HEK293 (cell line): ENCODE data around the gene MYL6B.

Experiments used
- HOXD13 ChIP-seq: sonication (generic); formaldehyde crosslinking; IDR thresholded peaks from 2 replicates; pipeline ENCODE4 v1.8.0; 2022; ENCODE audit warnings: missing genetic modification reagents, borderline replicate concordance
- REPIN1 ChIP-seq: fragments of 450-650 bp; formaldehyde crosslinking; IDR thresholded peaks from 2 replicates; pipeline ENCODE4 v1.5.1; 2017; ENCODE audit warnings: missing biosample characterization, missing genetic modification characterization, low read depth
- SCRT2 ChIP-seq: fragments of 450-650 bp; formaldehyde crosslinking; IDR thresholded peaks from 2 replicates; pipeline ENCODE4 v1.5.1; 2016; ENCODE audit warnings: missing biosample characterization, missing genetic modification characterization
- SETDB1 ChIP-seq: IDR thresholded peaks from one replicate; pipeline ENCODE4 v1.6.1; 2017; ENCODE audit warnings: mild to moderate bottlenecking, low read length, moderate library complexity, mixed read lengths; ENCODE audit not compliant: insufficient read length
- SP3 ChIP-seq: fragments of 450-650 bp; formaldehyde crosslinking; IDR thresholded peaks from 2 replicates; pipeline ENCODE4 v1.5.1; 2016; ENCODE audit warnings: missing biosample characterization, missing genetic modification characterization
- ZEB2 ChIP-seq: fragments of 450-650 bp; formaldehyde crosslinking; IDR thresholded peaks from 2 replicates; pipeline ENCODE4 v1.5.1; 2016; ENCODE audit warnings: missing biosample characterization, missing genetic modification characterization
- ZNF121 ChIP-seq: fragments of 450-650 bp; formaldehyde crosslinking; IDR thresholded peaks from 2 replicates; pipeline ENCODE4 v1.5.1; 2016; ENCODE audit warnings: missing biosample characterization, missing genetic modification characterization
- ZNF146 ChIP-seq: fragments of 450-650 bp; formaldehyde crosslinking; IDR thresholded peaks from 2 replicates; pipeline ENCODE4 v1.5.1; 2016; ENCODE audit warnings: missing biosample characterization, missing genetic modification characterization
- ZNF23 ChIP-seq: fragments of 450-650 bp; formaldehyde crosslinking; IDR thresholded peaks from 2 replicates; pipeline ENCODE4 v1.5.1; 2016; ENCODE audit warnings: missing biosample characterization, missing genetic modification characterization, borderline replicate concordance
- ZNF302 ChIP-seq: fragments of 450-650 bp; formaldehyde crosslinking; IDR thresholded peaks from 2 replicates; pipeline ENCODE4 v1.5.1; 2016; ENCODE audit warnings: missing biosample characterization, missing genetic modification characterization, low read depth
- ZNF341 ChIP-seq: fragments of 450-650 bp; formaldehyde crosslinking; IDR thresholded peaks from 2 replicates; pipeline ENCODE4; 2016; ENCODE audit warnings: low read depth, missing biosample characterization, missing genetic modification characterization
- ZNF354C ChIP-seq: fragments of 450-650 bp; formaldehyde crosslinking; IDR thresholded peaks from 2 replicates; pipeline ENCODE4 v1.5.1; 2016; ENCODE audit warnings: missing biosample characterization, missing genetic modification characterization, low read depth, borderline replicate concordance
- ZNF366 ChIP-seq: fragments of 450-650 bp; formaldehyde crosslinking; conservative IDR thresholded peaks from 2 replicates; pipeline ENCODE4 v1.5.1; 2016; ENCODE audit warnings: missing biosample characterization, missing genetic modification characterization
- ZNF549 ChIP-seq: fragments of 450-650 bp; IDR thresholded peaks from 2 replicates; pipeline ENCODE4 v1.5.1; 2018; ENCODE audit warnings: missing biosample characterization, missing genetic modification characterization, mild to moderate bottlenecking, inconsistent platforms, moderate library complexity
- ZNF558 ChIP-seq: fragments of 450-650 bp; formaldehyde crosslinking; IDR thresholded peaks from 2 replicates; pipeline ENCODE4 v1.5.1; 2016; ENCODE audit warnings: missing biosample characterization, missing genetic modification characterization
- ZNF585B ChIP-seq: fragments of 450-650 bp; formaldehyde crosslinking; IDR thresholded peaks from 2 replicates; pipeline ENCODE4 v1.5.1; 2016; ENCODE audit warnings: missing biosample characterization, missing genetic modification characterization
- ZNF600 ChIP-seq: fragments of 450-650 bp; formaldehyde crosslinking; IDR thresholded peaks from 2 replicates; pipeline ENCODE4 v1.5.1; 2016; ENCODE audit warnings: missing biosample characterization, missing genetic modification characterization
- ZNF670 ChIP-seq: fragments of 450-650 bp; formaldehyde crosslinking; IDR thresholded peaks from 2 replicates; pipeline ENCODE4 v1.5.1; 2016; ENCODE audit warnings: missing biosample characterization, missing genetic modification characterization, low read depth
- TF ChIP-seq, protein P1 (sequence below): fragments of 450-650 bp; formaldehyde crosslinking; IDR thresholded peaks from 2 replicates; pipeline ENCODE4 v1.5.1; 2016; ENCODE audit warnings: missing biosample characterization, missing genetic modification characterization, borderline replicate concordance
- TF ChIP-seq, protein P2 (sequence below): fragments of 450-650 bp; formaldehyde crosslinking; conservative IDR thresholded peaks from 2 replicates; pipeline ENCODE4 v1.5.1; 2016; ENCODE audit warnings: low read depth, missing biosample characterization, missing genetic modification characterization
- TF ChIP-seq, protein P3 (sequence below): fragments of 450-650 bp; IDR thresholded peaks from 2 replicates; pipeline ENCODE4 v1.5.1; 2018; ENCODE audit warnings: missing biosample characterization, mild to moderate bottlenecking, missing genetic modification characterization
- TF ChIP-seq, protein P4 (sequence below): fragments of 450-650 bp; formaldehyde crosslinking; IDR thresholded peaks from 2 replicates; pipeline ENCODE4 v1.5.1; 2016; ENCODE audit warnings: missing biosample characterization, missing genetic modification characterization
- TF ChIP-seq, protein P5 (sequence below): fragments of 450-650 bp; formaldehyde crosslinking; IDR thresholded peaks from 2 replicates; pipeline ENCODE4 v1.5.1; 2016; ENCODE audit warnings: missing biosample characterization, missing genetic modification characterization

MYL6B gene

DNA sequence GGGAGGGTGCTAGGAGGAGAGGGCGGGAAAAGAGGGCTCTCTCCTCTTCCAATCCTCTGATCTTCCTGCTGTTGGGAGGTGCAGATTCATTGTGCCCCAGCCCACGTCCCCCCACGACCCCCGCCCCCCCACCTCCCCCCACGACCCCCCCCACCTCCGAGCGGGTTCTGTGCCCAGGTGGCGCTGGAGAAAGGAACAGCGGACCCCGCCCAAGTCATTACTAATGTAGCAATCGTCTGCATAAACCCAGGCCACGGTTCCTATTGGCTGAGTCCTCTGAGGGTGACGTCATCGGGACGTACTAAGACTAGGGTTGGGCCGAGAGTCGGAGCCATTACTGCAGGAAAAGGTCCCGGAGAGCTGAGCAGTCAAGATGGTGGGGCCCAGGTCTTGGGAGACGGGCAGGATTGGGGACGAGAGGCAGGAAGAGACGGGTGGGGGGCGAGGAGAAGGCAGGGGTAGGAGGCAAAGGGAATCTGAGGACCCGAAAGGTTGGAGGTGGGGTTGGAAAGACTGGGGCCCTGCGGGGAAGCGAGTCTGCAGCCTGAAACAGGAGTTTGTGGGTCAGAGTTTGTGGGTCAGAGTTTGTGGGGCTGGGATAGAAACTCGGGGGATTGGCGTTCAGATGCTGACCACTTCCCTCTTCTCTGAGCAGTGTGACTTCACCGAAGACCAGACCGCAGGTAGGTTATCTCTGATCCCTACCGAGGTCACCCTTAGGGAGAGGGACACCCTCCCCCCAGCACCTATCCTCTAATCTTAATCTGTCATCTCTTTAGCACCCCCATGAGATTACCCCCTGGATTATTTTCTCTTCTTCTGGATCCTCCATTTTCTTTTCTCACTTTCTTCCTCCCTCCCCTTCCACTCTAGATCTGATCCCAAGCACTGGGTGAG is 5.9 kb downstream of the MYL6B start, which contains the start of gene MYL6 (continued):
- TF ChIP-seq, protein P1, sequence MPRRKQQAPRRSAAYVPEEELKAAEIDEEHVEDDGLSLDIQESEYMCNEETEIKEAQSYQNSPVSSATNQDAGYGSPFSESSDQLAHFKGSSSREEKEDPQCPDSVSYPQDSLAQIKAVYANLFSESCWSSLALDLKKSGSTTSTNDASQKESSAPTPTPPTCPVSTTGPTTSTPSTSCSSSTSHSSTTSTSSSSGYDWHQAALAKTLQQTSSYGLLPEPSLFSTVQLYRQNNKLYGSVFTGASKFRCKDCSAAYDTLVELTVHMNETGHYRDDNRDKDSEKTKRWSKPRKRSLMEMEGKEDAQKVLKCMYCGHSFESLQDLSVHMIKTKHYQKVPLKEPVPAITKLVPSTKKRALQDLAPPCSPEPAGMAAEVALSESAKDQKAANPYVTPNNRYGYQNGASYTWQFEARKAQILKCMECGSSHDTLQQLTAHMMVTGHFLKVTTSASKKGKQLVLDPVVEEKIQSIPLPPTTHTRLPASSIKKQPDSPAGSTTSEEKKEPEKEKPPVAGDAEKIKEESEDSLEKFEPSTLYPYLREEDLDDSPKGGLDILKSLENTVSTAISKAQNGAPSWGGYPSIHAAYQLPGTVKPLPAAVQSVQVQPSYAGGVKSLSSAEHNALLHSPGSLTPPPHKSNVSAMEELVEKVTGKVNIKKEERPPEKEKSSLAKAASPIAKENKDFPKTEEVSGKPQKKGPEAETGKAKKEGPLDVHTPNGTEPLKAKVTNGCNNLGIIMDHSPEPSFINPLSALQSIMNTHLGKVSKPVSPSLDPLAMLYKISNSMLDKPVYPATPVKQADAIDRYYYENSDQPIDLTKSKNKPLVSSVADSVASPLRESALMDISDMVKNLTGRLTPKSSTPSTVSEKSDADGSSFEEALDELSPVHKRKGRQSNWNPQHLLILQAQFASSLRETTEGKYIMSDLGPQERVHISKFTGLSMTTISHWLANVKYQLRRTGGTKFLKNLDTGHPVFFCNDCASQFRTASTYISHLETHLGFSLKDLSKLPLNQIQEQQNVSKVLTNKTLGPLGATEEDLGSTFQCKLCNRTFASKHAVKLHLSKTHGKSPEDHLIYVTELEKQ (tag by site-specific recombination) = peak; percentile 79
- no peak for TF ChIP-seq ZNF23 (tag by site-specific recombination)
- no peak for TF ChIP-seq ZNF670 (tag by site-specific recombination)
- TF ChIP-seq, protein P2, sequence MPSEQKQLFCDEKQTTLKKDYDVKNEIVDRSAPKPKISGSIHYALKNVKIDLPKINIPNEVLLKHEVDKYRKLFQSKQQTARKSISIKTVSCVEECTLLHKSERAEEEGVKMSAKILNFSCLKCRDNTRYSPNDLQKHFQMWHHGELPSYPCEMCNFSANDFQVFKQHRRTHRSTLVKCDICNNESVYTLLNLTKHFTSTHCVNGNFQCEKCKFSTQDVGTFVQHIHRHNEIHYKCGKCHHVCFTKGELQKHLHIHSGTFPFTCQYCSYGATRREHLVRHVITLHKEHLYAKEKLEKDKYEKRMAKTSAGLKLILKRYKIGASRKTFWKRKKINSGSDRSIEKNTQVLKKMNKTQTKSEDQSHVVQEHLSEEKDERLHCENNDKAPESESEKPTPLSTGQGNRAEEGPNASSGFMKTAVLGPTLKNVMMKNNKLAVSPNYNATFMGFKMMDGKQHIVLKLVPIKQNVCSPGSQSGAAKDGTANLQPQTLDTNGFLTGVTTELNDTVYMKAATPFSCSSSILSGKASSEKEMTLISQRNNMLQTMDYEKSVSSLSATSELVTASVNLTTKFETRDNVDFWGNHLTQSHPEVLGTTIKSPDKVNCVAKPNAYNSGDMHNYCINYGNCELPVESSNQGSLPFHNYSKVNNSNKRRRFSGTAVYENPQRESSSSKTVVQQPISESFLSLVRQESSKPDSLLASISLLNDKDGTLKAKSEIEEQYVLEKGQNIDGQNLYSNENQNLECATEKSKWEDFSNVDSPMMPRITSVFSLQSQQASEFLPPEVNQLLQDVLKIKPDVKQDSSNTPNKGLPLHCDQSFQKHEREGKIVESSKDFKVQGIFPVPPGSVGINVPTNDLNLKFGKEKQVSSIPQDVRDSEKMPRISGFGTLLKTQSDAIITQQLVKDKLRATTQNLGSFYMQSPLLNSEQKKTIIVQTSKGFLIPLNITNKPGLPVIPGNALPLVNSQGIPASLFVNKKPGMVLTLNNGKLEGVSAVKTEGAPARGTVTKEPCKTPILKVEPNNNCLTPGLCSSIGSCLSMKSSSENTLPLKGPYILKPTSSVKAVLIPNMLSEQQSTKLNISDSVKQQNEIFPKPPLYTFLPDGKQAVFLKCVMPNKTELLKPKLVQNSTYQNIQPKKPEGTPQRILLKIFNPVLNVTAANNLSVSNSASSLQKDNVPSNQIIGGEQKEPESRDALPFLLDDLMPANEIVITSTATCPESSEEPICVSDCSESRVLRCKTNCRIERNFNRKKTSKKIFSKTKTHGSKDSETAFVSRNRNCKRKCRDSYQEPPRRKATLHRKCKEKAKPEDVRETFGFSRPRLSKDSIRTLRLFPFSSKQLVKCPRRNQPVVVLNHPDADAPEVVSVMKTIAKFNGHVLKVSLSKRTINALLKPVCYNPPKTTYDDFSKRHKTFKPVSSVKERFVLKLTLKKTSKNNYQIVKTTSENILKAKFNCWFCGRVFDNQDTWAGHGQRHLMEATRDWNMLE (tag by site-specific recombination) = no peak
- peak; percentile 60; the same call in 1 of the 2 replicates for TF ChIP-seq ZEB2 (tag by site-specific recombination)
- TF ChIP-seq ZNF366 (tag by site-specific recombination) = peak; percentile 65; the same call in 1 of the 2 replicates
- TF ChIP-seq SCRT2 (tag by site-specific recombination) = peak; percentile 31; the same call in 1 of the 2 replicates
- TF ChIP-seq ZNF558 (tag by site-specific recombination) = peak; percentile 65; the same call in 1 of the 2 replicates
- TF ChIP-seq ZNF121 = peak; percentile 66
- no peak for TF ChIP-seq ZNF354C (tag by site-specific recombination)
- TF ChIP-seq SETDB1 = no peak
- TF ChIP-seq, protein P3, sequence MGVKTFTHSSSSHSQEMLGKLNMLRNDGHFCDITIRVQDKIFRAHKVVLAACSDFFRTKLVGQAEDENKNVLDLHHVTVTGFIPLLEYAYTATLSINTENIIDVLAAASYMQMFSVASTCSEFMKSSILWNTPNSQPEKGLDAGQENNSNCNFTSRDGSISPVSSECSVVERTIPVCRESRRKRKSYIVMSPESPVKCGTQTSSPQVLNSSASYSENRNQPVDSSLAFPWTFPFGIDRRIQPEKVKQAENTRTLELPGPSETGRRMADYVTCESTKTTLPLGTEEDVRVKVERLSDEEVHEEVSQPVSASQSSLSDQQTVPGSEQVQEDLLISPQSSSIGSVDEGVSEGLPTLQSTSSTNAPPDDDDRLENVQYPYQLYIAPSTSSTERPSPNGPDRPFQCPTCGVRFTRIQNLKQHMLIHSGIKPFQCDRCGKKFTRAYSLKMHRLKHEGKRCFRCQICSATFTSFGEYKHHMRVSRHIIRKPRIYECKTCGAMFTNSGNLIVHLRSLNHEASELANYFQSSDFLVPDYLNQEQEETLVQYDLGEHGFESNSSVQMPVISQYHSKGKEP (tag by site-specific recombination) = 0 out of 2 replicates have a peak, but pooled peaks have one; percentile 13
- no peak for TF ChIP-seq ZNF302 (tag by site-specific recombination)
- TF ChIP-seq, protein P4, sequence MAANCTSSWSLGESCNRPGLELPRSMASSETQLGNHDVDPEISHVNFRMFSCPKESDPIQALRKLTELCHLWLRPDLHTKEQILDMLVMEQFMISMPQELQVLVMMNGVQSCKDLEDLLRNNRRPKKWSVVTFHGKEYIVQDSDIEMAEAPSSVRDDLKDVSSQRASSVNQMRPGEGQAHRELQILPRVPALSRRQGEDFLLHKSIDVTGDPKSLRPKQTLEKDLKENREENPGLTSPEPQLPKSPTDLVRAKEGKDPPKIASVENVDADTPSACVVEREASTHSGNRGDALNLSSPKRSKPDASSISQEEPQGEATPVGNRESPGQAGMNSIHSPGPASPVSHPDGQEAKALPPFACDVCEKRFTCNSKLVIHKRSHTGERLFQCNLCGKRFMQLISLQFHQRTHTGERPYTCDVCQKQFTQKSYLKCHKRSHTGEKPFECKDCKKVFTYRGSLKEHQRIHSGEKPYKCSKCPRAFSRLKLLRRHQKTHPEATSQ = peak; percentile 87
- TF ChIP-seq HOXD13 (CRISPR knock-in tag) = no peak
- no peak; the same call in none of the 2 replicates for TF ChIP-seq ZNF146 (tag by site-specific recombination)
- TF ChIP-seq SP3 (tag by site-specific recombination) = peak; percentile 38
- TF ChIP-seq, protein P5, sequence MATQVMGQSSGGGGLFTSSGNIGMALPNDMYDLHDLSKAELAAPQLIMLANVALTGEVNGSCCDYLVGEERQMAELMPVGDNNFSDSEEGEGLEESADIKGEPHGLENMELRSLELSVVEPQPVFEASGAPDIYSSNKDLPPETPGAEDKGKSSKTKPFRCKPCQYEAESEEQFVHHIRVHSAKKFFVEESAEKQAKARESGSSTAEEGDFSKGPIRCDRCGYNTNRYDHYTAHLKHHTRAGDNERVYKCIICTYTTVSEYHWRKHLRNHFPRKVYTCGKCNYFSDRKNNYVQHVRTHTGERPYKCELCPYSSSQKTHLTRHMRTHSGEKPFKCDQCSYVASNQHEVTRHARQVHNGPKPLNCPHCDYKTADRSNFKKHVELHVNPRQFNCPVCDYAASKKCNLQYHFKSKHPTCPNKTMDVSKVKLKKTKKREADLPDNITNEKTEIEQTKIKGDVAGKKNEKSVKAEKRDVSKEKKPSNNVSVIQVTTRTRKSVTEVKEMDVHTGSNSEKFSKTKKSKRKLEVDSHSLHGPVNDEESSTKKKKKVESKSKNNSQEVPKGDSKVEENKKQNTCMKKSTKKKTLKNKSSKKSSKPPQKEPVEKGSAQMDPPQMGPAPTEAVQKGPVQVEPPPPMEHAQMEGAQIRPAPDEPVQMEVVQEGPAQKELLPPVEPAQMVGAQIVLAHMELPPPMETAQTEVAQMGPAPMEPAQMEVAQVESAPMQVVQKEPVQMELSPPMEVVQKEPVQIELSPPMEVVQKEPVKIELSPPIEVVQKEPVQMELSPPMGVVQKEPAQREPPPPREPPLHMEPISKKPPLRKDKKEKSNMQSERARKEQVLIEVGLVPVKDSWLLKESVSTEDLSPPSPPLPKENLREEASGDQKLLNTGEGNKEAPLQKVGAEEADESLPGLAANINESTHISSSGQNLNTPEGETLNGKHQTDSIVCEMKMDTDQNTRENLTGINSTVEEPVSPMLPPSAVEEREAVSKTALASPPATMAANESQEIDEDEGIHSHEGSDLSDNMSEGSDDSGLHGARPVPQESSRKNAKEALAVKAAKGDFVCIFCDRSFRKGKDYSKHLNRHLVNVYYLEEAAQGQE (tag by site-specific recombination) = peak; percentile 50; the same call in 1 of the 2 replicates
- TF ChIP-seq ZNF600 = peak; percentile 78
- no peak for TF ChIP-seq ZNF549
- no peak for TF ChIP-seq ZNF585B (tag by site-specific recombination)
- peak; percentile 86 for TF ChIP-seq ZNF341 (tag by site-specific recombination)
- TF ChIP-seq REPIN1 (tag by site-specific recombination) = peak; percentile 91
